Chondrocyte (in vitro differentiated cells): ENCODE measurements around the gene LRRC4C. TPM values are rescaled to one million over a fixed set of nuclear protein-coding genes. Genes with fewer than 3 reads are reported as not detected.
"Not testable (repeated sequence)": the region's sequence is repeated elsewhere in the genome, so short reads cannot be mapped to it uniquely, and the experiment has no call there.

ENCODE experiments used
- DNase-seq: peaks from one replicate; pipeline ENCODE4 v3.0.0; 2021; ENCODE audit warnings: mixed read lengths, low spot score
- H3K27ac Mint-ChIP-seq: one replicate; pipeline ENCODE4 v1.8.0; 2021; ENCODE audit warnings: mild to moderate bottlenecking, moderate library complexity, mixed read lengths; ENCODE audit not compliant: unreplicated experiment
- H3K27me3 Mint-ChIP-seq: 2 replicates; pipeline ENCODE4 v1.8.0; 2021; ENCODE audit warnings: low read depth, mixed read lengths
- H3K36me3 Mint-ChIP-seq: 2 replicates; pipeline ENCODE4 v1.8.0; 2021; ENCODE audit warnings: low read depth, mixed read lengths
- H3K4me1 Mint-ChIP-seq: 2 replicates; pipeline ENCODE4 v1.8.0; 2021; ENCODE audit warnings: low read depth, mild to moderate bottlenecking, mixed read lengths
- H3K4me3 Mint-ChIP-seq: one replicate; pipeline ENCODE4 v1.8.0; 2021; ENCODE audit warnings: mild to moderate bottlenecking, moderate library complexity, mixed read lengths; ENCODE audit not compliant: unreplicated experiment
- H3K9me3 Mint-ChIP-seq: 2 replicates; pipeline ENCODE4 v1.8.0; 2021; ENCODE audit warnings: low read depth, mixed read lengths
- total RNA-seq: library from RNA; stranded (reverse); gene quantifications from 3 replicates; pipeline ENCODE4 v1.2.1, GENCODE V29; 2021
- TF ChIP-seq, protein P1 (sequence below): fragments of 200-600 bp; sonication (generic); IDR thresholded peaks from 2 replicates; pipeline ENCODE4 v1.5.0; 2021; ENCODE audit warnings: antibody characterized with exemption, mild to moderate bottlenecking, moderate library complexity

Gene LRRC4C
- total RNA-seq, 1 donor from 2014 or later: 0.72 TPM

DNA sequence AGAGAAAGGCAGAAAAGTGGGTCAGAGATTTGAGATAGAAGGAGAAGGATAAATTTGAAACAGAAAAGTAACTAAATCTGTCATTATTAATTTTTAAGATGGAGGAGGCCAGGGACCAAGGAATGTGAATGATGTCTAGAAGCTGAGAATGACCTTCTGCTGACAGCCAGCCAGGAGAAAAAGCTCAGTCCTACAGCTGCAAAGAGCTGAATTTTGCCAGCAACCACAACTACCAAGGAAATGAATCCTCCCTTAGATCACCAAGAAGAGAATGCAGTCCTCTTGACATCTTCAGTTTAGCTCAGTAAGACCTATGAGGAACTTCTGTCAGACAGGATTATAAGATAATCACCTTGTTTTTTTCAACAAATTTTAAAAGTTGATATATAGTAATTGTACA, 538.2 kb downstream of the LRRC4C start:
- TF ChIP-seq, protein P1, sequence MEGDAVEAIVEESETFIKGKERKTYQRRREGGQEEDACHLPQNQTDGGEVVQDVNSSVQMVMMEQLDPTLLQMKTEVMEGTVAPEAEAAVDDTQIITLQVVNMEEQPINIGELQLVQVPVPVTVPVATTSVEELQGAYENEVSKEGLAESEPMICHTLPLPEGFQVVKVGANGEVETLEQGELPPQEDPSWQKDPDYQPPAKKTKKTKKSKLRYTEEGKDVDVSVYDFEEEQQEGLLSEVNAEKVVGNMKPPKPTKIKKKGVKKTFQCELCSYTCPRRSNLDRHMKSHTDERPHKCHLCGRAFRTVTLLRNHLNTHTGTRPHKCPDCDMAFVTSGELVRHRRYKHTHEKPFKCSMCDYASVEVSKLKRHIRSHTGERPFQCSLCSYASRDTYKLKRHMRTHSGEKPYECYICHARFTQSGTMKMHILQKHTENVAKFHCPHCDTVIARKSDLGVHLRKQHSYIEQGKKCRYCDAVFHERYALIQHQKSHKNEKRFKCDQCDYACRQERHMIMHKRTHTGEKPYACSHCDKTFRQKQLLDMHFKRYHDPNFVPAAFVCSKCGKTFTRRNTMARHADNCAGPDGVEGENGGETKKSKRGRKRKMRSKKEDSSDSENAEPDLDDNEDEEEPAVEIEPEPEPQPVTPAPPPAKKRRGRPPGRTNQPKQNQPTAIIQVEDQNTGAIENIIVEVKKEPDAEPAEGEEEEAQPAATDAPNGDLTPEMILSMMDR: no peak
- H3K4me1 Mint-ChIP-seq: no peaks in the 10 kb centered on the region
- peaks cover 1% of the 10 kb centered on the region for H3K27me3 Mint-ChIP-seq
- no peak for DNase-seq
- no peaks in the 10 kb centered on the region for H3K36me3 Mint-ChIP-seq
- H3K27ac Mint-ChIP-seq: no peak overlapping the region
- no peak overlapping the region for H3K4me3 Mint-ChIP-seq
- no peaks in the 10 kb centered on the region for H3K9me3 Mint-ChIP-seq

DNA sequence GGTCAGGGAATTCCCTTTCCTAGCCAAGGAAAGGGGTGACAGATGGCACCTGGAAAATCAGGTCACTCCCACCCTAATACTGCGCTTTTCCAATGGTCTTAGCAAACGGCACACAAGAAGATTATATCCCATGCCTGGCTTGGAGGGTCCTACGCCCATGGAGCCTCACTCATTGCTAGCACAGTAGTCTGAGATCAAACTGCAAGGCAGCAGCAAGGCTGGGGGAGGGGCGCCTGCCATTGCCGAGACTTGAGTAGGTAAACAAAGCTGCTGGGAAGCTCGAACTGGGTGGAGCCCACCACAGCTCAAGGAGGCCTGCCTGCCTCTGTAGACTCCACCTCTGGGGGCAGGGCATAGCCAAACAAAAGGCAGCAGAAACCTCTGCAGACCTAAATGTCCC, 548.7 kb downstream of the LRRC4C start:
- H3K27ac Mint-ChIP-seq, H3K36me3 Mint-ChIP-seq, H3K4me3 Mint-ChIP-seq, H3K4me1 Mint-ChIP-seq, DNase-seq, H3K27me3 Mint-ChIP-seq: not testable (repeated sequence)
- H3K9me3 Mint-ChIP-seq: peaks cover 16% of the 10 kb centered on the region

DNA sequence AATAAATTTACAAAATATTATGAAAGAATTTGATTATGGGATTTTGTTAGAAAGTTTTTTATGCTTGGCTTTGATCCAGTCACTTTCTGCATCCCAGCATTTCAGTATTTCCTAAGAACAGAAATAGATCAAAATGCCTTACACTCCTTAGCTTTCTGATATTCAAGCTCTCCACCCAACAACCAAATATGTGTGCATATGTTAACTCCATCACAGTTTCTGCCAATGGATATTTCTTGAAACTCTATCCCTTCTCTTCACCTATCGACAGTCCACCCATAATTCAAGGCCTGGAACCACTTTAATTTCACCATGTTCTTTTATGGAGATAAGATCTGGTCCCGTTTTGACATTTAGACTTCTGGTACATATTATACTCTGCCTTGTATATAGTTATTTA, 565.0 kb downstream of the LRRC4C start:
- Mint-ChIP-seq H3K36me3 (no peaks in the 10 kb centered on the region), H3K27ac (no peak overlapping the region), H3K27me3 (peaks cover 2% of the 10 kb centered on the region), H3K9me3 (peaks cover 5% of the 10 kb centered on the region), H3K4me3 (no peak overlapping the region), H3K4me1 (no peaks in the 10 kb centered on the region)
- TF ChIP-seq, protein P1: no peak
- DNase-seq: no peak

DNA sequence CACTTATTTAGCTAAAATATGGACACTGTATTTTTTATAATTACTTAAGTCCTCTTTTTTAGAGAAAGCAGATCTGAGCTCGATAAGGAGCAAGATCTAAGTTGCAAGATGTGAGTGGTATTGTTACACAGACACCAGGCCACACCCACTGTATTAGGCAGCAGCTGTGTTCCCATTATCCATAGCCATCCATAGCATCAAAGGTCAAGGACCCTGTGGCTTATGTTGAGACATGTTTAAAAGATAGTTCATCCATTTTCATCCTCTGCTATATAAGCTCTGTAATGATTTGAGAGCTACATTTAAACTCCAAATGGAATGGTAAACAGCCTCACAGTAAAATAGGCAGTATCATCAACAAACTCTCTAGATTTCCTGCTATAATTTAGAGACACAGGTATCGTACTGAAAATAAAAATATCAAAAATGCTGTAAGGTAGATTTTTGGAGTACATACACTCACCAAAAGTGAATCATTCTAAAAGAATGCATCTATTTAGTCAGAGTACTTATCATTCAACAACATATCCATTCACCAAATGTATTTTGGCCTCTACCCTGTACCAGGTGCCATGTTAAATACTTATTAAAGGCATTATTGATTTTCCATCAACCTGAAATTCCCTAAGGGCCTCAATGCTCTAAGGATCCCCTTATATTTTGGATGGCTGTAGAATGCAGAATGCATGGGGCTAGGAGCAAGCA, 574.0 kb downstream of the LRRC4C start:
- no peaks in the 10 kb centered on the region for H3K9me3 Mint-ChIP-seq
- no peaks in the 10 kb centered on the region for H3K36me3 Mint-ChIP-seq
- no peak overlapping the region for H3K27ac Mint-ChIP-seq
- H3K4me3 Mint-ChIP-seq: no peak overlapping the region
- TF ChIP-seq, protein P1: no peak
- H3K4me1 Mint-ChIP-seq: no peaks in the 10 kb centered on the region
- H3K27me3 Mint-ChIP-seq: no peaks in the 10 kb centered on the region
- no peak for DNase-seq

DNA sequence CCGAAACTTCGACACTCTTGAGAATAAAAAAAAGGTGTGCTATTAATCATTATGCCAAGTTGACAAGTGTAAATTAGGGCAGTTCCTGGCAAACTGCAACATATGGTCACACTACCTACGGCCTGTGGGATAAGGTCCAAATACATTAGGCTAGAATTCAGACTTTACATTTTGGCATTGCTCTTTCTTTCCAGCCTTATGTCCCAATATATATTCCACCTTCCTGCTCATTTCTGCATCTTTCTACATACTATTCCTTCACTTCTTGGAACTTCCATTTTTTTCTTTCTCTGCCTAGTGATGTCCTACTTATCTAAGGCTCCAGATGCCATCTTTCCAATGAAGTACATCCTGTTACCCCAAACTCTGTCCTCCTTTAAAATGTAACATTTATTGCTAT, 577.2 kb downstream of the LRRC4C start:
- no peak overlapping the region for H3K4me3 Mint-ChIP-seq
- no peak for DNase-seq

More for the DNA sequence above, 577.2 kb downstream of the LRRC4C start:
- Mint-ChIP-seq H3K27ac (no peak overlapping the region), H3K36me3 (no peaks in the 10 kb centered on the region), H3K27me3 (no peaks in the 10 kb centered on the region), H3K4me1 (no peaks in the 10 kb centered on the region), H3K9me3 (no peaks in the 10 kb centered on the region)
- TF ChIP-seq, protein P1: no peak
